ENCODE data around the gene CSDE1.
"Not testable (repeated sequence)": the region's sequence is repeated elsewhere in the genome, so short reads cannot be mapped to it uniquely, and the experiment has no call there.

The CSDE1 gene

DNA sequence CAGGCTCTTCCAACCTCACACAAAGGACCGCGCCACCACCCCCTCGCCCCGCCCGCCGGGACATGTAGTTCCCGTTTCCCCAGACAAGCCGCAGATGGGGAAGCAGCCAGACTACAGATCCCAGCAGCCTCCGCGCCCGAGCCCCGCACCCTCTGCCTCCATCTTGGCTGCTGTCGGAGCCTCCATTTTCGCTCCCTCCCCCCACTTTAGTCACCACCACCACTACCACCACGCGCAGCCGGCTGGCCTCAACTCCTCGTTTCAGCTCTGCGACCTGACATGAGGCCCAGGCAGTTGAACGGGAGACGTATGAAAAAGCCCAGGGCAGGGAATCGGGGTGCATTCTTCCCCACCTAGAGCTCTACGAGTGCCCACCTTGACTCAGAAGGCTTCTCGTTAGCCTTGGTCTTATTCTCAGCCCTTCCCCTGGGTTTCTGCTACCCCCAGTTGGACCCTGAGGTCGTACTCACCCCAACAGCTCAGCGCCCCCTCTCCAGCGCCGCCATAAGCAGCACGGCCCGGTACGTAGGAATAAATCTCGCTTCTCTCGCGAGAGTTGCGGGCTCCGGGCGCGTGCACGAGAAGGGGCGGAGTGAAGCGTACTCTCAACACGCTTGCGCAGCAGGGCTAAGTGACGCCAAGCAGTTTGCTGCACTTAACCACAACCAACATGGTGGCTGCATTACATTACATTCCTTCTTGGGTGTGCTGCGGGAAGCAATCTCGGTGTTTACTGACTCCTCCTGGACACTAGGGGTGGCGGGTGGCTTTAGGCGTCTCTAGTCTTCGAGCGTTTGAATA is at the start of gene CSDE1:
CSDE1 (minus strand) TSS at position 530 of the 801 bp plus-strand sequence. CDS start 18,094 bp downstream, outside the sequence.
- peak; percentile 93 to 94 for DNase-seq

DNA sequence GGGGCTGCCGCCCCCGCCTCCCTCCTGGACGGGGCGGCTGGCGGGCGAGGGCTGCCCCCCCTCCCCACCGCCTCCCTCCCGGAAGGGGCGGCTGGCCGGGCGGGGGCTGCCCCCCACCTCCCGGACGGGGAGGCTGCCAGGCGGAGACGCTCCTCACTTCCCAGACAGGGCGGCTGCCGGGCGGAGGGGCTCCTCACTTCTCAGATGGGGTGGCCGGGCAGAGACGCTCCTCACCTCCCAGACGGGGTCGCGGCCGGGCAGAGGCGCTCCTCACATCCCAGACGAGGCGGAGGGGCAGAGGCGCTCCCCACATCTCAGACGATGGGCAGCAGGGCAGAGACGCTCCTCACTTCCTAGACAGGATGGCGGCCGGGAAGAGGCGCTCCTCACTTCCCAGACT is 46.7 kb upstream of the CSDE1 start:
- DNase-seq = not testable (repeated sequence)

DNA sequence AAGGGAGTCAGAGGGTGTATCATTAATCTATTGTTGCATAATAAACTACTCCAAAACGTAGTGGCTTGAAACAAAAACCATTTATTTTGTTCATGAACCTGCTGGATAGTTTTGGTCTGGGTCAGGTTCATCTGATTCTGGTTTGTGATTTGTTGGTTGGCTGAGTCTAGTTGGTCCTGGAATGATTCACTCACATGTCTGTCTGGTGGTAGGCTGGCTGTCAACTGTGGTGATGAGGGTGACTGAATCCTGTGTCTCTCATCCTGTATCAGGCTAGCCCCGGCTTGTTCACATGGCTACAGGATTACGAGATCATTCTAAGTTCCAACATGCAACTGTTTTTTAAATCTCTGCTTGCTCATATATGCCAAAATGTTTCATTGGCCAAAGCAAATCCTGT is 45.2 kb upstream of the CSDE1 start:
- DNase-seq = no peak

DNA sequence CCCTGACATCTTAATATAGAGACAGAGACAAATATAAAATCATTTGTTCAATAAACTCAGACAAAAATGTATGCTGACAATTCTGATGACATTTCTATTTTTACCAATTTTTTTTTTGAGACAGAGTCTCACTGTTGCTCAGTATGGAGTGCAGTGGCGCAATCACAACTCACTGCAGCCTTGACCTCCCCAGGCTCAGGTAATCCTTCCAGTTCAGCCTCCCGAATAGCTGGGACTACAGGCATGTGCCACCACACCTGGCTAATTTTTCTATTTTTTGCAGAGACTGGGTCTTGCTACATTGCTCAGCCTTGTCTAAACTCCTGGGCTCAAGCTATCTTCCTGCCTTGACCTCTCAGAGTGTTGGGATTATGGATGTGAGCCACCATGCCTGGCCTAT is 36.3 kb upstream of the CSDE1 start:
- DNase-seq = no peak

DNA sequence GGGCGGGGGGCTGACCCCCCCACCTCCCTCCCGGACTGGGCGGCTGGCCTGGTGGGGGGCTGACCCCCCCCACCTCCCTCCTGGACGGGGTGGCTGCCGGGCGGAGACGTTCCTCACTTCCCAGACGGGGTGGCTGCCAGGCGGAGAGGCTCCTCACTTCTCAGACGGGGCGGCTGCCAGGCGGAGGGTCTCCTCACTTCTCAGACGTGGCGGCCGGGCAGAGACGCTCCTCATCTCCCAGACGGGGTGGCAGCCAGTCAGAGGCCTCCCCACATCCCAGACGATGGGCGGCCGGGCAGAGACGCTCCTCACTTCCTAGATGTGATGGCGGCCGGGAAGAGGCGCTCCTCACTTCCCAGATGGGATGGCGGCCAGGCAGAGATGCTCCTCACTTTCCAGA is 32.8 kb upstream of the CSDE1 start:
- DNase-seq = not testable (repeated sequence)

DNA sequence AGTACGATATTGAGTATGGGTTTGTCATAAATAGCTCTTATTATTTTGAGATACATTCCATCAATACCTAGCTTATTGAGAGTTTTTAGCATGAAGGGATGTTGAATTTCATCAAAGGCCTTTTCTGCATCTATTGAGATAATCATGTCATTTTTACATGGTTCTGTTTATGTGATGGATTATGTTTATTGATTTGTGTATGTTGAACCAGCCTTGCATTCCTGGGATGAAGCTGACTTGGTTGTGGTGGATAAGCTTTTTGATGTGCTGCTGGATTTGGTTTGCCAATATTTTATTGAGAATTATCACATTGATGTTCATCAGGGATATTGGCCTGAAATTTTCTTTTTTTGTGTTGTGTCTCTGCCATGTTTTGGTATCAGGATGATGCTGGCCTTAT is 28.7 kb upstream of the CSDE1 start:
- not testable (repeated sequence) for DNase-seq

GRCh38 chr1:114782476-114782875 is 24.7 kb upstream of the CSDE1 start:
- DNase-seq = no peak

DNA sequence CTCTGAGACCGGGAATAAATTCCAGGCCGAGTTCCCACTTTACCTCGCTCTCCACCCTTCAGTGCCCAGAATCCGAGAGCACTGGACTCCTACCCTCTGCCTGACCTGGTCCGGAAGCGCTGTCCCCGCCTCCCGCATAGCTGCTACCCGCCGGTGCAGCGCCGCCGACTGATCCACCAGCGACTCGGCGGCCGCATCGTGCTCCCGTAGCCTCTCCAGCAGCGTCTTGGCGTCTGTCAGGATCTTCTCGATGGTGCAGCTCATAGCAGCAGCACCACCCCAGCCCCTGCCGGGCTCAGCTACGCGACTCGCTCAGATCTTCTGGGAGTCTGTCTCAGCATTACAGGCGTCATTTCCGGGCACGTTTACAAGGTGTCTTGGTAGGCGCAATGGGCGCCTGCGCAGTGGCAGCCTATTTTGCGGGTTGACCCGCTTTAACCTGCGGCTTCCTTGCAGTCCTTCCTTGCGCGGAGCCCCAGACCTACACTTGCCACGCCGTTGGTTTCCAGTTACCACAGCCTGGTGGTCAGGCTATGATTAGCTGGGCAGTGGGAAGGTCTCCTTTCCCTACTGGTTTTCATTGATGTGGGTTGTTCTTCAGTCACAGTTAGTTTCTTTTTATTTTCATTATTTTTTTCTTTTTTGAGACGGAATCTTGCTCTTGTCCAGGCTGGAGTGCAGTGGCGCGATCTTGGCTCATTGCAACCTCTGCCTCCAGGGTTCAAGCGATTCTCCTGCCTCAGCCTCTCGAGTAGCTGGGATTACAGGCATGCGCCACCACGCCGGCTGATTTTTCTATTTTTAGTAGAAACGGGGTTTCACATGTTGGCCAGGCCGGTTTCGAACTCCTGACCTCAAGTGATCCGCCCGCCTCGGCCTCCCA is 22.8 kb upstream of the CSDE1 start, which contains the start of gene SIKE1:
SIKE1 (minus strand) TSS at position 342 of the 883 bp plus-strand sequence; CDS start at position 264, 78 bp downstream.
- DNase-seq = peak; percentile 81 to 84

GRCh38 chr1:114779722-114780121 is 21.9 kb upstream of the CSDE1 start:
- DNase-seq = no peak

GRCh38 chr1:114776726-114777125 is 18.9 kb upstream of the CSDE1 start:
- DNase-seq = not testable (repeated sequence)

- DNase-seq = no peak
These were observed 14.2 kb upstream of the CSDE1 start for GRCh38 chr1:114771992-114772391.

DNA sequence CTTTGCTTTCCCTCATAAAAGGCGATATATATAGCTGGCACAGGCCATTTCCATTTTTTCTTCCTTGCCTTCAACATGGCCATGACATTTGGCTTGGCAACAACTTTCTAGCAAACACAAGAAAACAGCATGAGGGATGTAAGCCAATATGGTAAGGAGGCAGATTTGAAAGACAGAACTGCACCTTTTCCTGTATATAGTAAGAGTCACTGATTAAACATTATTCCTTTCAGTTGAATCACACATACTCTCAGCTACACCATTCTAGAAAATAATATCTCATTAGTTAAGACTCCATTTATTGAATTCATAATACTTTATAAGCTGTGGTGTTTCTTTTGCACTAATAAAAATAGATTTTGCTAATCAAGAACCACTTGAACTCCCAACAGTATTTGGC is 13.2 kb upstream of the CSDE1 start:
- DNase-seq = no peak

DNA sequence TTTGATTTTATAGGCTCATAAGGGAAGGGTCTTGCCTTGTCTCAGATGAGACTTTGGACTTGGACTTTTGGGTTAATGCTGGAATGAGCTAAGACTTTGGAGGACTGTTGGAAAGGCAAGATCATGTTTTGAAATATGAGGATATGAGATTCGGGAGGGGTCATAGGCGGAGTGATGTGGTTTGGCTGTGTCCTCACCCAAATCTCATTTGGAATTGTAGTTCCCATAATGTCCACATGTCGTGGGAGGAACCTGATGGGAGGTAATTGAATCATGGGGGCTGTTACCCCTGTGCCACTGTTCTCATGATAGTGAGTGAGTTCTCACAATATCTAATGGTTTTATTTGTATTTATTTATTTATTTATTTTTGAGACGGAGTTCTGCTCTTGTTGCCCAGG is 6.9 kb upstream of the CSDE1 start:
- DNase-seq = no peak

GRCh38 chr1:114758256-114758832 is 560 bp upstream of the CSDE1 start:
- no peak for DNase-seq

DNA sequence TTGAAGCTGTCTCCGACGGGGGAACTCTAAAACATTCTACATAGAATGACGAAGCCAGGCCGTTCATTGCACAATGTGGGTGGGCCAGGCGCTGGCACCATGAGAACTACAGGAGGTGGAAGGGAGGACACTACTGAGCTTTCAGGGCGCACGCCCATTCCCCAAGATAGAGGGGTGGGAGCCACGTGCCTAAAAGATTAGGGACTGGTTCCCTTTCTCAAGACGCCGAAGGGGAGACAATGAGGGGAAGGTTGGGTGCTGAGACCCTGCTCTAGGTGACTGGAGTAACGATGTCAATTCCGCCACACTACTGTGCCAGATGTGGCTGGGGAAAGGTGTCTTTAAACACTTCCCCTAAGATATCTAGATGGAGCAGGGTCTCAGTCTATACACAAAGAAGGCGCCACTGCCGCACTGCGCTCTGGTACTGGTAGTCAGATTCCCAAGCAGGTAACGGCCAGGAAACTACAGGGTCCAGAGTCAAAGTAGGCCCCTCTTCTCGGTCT is 782 bp downstream of the CSDE1 start:
- DNase-seq = no peak

- DNase-seq = no peak
These were observed 1.5 kb downstream of the CSDE1 start for GRCh38 chr1:114756009-114756892.

- DNase-seq = no peak
These were observed 2.5 kb downstream of the CSDE1 start for GRCh38 chr1:114755006-114755931.

- DNase-seq = not testable (repeated sequence)
These were observed 4.1 kb downstream of the CSDE1 start for GRCh38 chr1:114753702-114754101.

- DNase-seq = no peak
These were observed 4.6 kb downstream of the CSDE1 start for GRCh38 chr1:114753143-114753542.

GRCh38 chr1:114750780-114751179 is 7.0 kb downstream of the CSDE1 start:
- DNase-seq = no peak

- DNase-seq = no peak
These were observed 7.9 kb downstream of the CSDE1 start for GRCh38 chr1:114749835-114750234.
